Kidney epithelial cell (primary cell): ENCODE data around the gene MGLL. TPM values are rescaled to one million over a fixed set of nuclear protein-coding genes. Genes with fewer than 3 reads are reported as not detected.

Experiments used
- DNase-seq: peaks from one replicate; pipeline ENCODE4 v3.0.0-alpha.2; 2010; ENCODE audit warnings: low read depth
- H3K27me3 ChIP-seq: 2 replicates; pipeline ENCODE4 v1.6.0; 2011; ENCODE audit warnings: low read length; ENCODE audit not compliant: control insufficient read depth, insufficient read depth
- H3K36me3 ChIP-seq: 2 replicates; pipeline ENCODE4 v1.5.1; 2011; ENCODE audit warnings: low read length; ENCODE audit not compliant: control insufficient read depth, insufficient read depth
- H3K4me3 ChIP-seq: 2 replicates; pipeline ENCODE4 v1.5.1; 2011; ENCODE audit warnings: low read depth, mild to moderate bottlenecking, control low read depth, low read length
- total RNA-seq: library from RNA; depleted of rRNA; stranded (reverse); fragments of >200 nt; gene quantifications from 2 replicates; pipeline ENCODE4 v1.2.3, GENCODE V29; 2015
- TF ChIP-seq, protein P1 (sequence below): IDR thresholded peaks from 2 replicates; pipeline ENCODE4 v1.5.1; 2011; ENCODE audit warnings: mild to moderate bottlenecking, moderate library complexity, low read length, control low read depth, inconsistent platforms; ENCODE audit not compliant: insufficient read depth, poor library complexity, severe bottlenecking

Gene MGLL
- total RNA-seq, 1 donor from 2014 or later, result 71.8 TPM

- H3K36me3 ChIP-seq, result no peaks in the 10 kb centered on the region
- TF ChIP-seq, protein P1, sequence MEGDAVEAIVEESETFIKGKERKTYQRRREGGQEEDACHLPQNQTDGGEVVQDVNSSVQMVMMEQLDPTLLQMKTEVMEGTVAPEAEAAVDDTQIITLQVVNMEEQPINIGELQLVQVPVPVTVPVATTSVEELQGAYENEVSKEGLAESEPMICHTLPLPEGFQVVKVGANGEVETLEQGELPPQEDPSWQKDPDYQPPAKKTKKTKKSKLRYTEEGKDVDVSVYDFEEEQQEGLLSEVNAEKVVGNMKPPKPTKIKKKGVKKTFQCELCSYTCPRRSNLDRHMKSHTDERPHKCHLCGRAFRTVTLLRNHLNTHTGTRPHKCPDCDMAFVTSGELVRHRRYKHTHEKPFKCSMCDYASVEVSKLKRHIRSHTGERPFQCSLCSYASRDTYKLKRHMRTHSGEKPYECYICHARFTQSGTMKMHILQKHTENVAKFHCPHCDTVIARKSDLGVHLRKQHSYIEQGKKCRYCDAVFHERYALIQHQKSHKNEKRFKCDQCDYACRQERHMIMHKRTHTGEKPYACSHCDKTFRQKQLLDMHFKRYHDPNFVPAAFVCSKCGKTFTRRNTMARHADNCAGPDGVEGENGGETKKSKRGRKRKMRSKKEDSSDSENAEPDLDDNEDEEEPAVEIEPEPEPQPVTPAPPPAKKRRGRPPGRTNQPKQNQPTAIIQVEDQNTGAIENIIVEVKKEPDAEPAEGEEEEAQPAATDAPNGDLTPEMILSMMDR, result no peak
- no peak overlapping the region for H3K4me3 ChIP-seq
- no peaks in the 10 kb centered on the region for H3K27me3 ChIP-seq
- no peak for DNase-seq
Observed at GRCh38 chr3:127749787-127750225, 72.5 kb downstream of the MGLL start.

GRCh38 chr3:127749361-127749760, 73.0 kb downstream of the MGLL start:
- Histone ChIP-seq H3K27me3 (no peaks in the 10 kb centered on the region), H3K4me3 (no peak overlapping the region), H3K36me3 (no peaks in the 10 kb centered on the region)
- DNase-seq, result no peak
- TF ChIP-seq, protein P1, result no peak

DNA sequence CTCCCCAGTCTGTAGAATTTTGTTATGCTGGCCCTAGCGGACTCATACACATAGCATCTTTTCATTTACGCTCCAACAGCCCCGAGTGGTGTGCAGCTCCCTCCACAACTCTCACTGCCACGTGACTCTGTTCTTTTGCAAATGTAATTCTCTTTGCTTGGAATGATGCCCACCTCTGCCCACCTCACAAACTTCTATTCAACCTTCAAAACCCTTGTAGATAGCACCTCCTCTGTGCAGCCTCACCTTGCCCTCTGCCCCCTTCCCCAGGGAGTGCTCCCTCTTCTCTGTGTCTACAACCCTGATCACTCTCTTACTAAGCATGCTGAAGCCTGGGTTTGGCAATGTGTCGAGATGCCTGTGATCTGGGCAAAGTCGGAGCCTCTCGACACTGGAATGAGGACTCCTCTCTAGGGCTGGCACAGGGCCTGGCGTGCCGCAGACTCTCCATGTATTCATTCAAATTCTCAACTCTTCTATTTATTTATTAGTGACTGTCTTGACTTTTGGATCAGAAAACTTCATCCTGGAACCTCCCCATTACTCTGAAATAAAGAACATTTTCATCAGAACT, 73.5 kb downstream of the MGLL start:
- no peak overlapping the region for H3K4me3 ChIP-seq
- TF ChIP-seq, protein P1, result no peak
- H3K36me3 ChIP-seq, result no peaks in the 10 kb centered on the region
- DNase-seq, result no peak
- H3K27me3 ChIP-seq, result no peaks in the 10 kb centered on the region

DNA sequence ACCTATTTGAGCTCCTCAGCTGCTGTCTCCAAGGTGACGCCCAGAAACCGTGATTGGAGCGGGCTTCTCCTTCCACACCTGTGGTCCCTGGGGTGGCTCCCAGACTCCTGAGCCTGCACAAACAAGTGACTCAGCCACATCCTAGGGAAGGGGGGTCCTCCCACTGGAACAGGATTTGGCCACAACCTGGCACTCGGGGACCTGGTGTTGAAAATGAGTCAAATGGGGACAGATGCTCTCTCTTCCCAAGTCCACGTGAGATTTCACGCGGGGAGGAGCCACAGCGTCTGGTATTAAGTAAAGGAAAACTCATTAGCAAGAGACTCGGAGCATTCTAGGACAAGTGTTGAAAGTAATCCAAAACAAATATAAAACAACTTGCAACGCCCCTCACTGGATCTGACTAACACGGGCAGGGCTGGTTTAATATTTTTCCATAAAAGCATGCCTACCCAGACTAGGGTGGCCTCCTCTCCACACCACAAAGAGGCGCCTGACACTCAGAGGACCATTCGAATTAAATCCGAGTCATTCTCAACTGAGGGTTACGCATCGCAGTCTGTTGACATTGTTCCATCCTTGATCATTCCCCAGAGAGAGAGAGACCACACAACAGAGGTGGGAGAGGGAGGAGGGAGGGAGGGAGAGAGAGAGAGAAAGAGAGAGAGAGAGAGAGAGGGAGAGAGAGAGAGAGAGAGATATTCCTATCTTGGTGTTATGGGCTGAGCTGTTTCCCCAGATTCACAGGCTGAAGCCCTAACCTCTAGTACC, 74.4 kb downstream of the MGLL start:
- TF ChIP-seq, protein P1, result peak; percentile 40
- no peak overlapping the region for H3K4me3 ChIP-seq
- H3K27me3 ChIP-seq, result no peaks in the 10 kb centered on the region
- H3K36me3 ChIP-seq, result no peaks in the 10 kb centered on the region
- peak; percentile 96 for DNase-seq

GRCh38 chr3:127747066-127747465, 75.2 kb downstream of the MGLL start:
- Histone ChIP-seq H3K27me3 (no peaks in the 10 kb centered on the region), H3K36me3 (no peaks in the 10 kb centered on the region), H3K4me3 (no peak overlapping the region)
- TF ChIP-seq, protein P1, result no peak
- DNase-seq, result no peak
